ENCODE data around the gene CROT. TPM values are rescaled to one million over a fixed set of nuclear protein-coding genes. Genes with fewer than 3 reads are reported as not detected.

The CROT gene
- total and polyA plus RNA-seq, 11 donors = 5.7 to 10.2 (median 8.4) TPM

DNA sequence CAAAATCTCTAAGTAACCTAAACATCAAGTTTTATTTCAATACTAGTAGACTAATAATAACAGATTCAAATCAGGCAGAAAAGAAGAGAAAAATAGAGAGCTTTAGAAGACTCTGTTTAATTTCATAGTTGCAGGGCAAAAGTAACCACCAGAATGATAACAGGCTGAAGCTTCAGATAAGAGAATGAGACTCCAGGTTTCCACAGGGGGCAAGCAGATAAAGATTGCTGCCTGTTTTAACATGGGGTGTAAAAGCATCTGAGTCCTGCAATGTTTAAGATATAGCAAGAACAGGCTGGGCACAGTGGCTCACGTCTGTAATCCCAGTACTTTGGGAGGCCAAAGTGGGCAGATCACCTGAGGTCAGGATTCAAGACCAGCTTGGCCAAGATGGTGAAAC, 11.0 kb downstream of the CROT start:
- no peak overlapping the region for H3K27ac ChIP-seq
- peaks cover 0 to 23% (median 7%) of the 10 kb centered on the region in 12 donors for H3K9me3 ChIP-seq
- no peaks in the 10 kb centered on the region for H3K4me1 ChIP-seq
- no peak overlapping the region for H3K4me3 ChIP-seq
- peaks cover 0 to 55% (median 30%) of the 10 kb centered on the region in 9 donors for H3K36me3 ChIP-seq
- WGBS, 4 donors = 69 to 77% (median 73%) methylated on average over 1 of the region's 1 CpG
- TF ChIP-seq, protein P1, sequence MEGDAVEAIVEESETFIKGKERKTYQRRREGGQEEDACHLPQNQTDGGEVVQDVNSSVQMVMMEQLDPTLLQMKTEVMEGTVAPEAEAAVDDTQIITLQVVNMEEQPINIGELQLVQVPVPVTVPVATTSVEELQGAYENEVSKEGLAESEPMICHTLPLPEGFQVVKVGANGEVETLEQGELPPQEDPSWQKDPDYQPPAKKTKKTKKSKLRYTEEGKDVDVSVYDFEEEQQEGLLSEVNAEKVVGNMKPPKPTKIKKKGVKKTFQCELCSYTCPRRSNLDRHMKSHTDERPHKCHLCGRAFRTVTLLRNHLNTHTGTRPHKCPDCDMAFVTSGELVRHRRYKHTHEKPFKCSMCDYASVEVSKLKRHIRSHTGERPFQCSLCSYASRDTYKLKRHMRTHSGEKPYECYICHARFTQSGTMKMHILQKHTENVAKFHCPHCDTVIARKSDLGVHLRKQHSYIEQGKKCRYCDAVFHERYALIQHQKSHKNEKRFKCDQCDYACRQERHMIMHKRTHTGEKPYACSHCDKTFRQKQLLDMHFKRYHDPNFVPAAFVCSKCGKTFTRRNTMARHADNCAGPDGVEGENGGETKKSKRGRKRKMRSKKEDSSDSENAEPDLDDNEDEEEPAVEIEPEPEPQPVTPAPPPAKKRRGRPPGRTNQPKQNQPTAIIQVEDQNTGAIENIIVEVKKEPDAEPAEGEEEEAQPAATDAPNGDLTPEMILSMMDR (IDR thresholded peaks at IDR 0.05) = no peak
- TF ChIP-seq POLR2A (IDR thresholded peaks at IDR 0.05) = no peak
- H3K27me3 ChIP-seq = no peaks in the 10 kb centered on the region
- no peak for ATAC-seq
- no peak for DNase-seq
- intact Hi-C loops (cut with DNase I) = no loop called here

- whole genome bisulfite sequencing, 4 donors = 72 to 93% (median 89%) methylated on average over 2 of the region's 2 CpGs
- Histone ChIP-seq H3K27me3 (no peaks in the 10 kb centered on the region), H3K27ac (no peak overlapping the region), H3K4me1 (no peaks in the 10 kb centered on the region), H3K4me3 (no peak overlapping the region), H3K9me3 (peaks cover 0 to 13% (median 3%) of the 10 kb centered on the region in 12 donors), H3K36me3 (peaks cover 0 to 54% (median 15%) of the 10 kb centered on the region in 9 donors)
- DNase-seq (no peak), ATAC-seq (no peak)
- TF ChIP-seq POLR2A (IDR thresholded peaks at IDR 0.05) = no peak
- TF ChIP-seq, protein P1 (IDR thresholded peaks at IDR 0.05) = no peak
- intact Hi-C loops (cut with DNase I) = no loop called here
Measured at GRCh38 chr7:87359366-87359765, 13.9 kb downstream of the CROT start.

- Histone ChIP-seq H3K4me1 (no peaks in the 10 kb centered on the region), H3K9me3 (no peaks in the 10 kb centered on the region), H3K36me3 (peaks cover 0 to 52% (median 8%) of the 10 kb centered on the region in 9 donors), H3K27ac (no peak overlapping the region), H3K4me3 (no peak overlapping the region), H3K27me3 (no peaks in the 10 kb centered on the region)
- TF ChIP-seq, protein P1 (IDR thresholded peaks at IDR 0.05) = no peak
- no peak for TF ChIP-seq POLR2A (IDR thresholded peaks at IDR 0.05)
- ATAC-seq (no peak), DNase-seq (no peak)
- intact Hi-C loops (cut with DNase I) = no loop called here
- WGBS, 4 donors = 91 to 97% (median 95%) methylated on average over 2 of the region's 2 CpGs
Measured at GRCh38 chr7:87361320-87361719, 15.9 kb downstream of the CROT start.

- intact Hi-C loops (cut with DNase I) = no loop called here
- WGBS, 4 donors = 97 to 100% (median 100%) methylated on average over 1 of the region's 1 CpG
- Histone ChIP-seq H3K9me3 (no peaks in the 10 kb centered on the region), H3K27me3 (no peaks in the 10 kb centered on the region), H3K27ac (no peak overlapping the region), H3K4me3 (no peak overlapping the region), H3K4me1 (no peaks in the 10 kb centered on the region), H3K36me3 (peaks cover 0 to 62% (median 13%) of the 10 kb centered on the region in 9 donors)
- TF ChIP-seq, protein P1 (IDR thresholded peaks at IDR 0.05) = no peak
- TF ChIP-seq POLR2A (IDR thresholded peaks at IDR 0.05) = no peak
- ATAC-seq (no peak), DNase-seq (no peak)
Measured at GRCh38 chr7:87363342-87363741, 17.9 kb downstream of the CROT start.
